Panc1 (cell line): ENCODE measurements around the gene USP9X. TPM values are rescaled to one million over a fixed set of nuclear protein-coding genes. Genes with fewer than 3 reads are reported as not detected.

ENCODE experiments used
- ATAC-seq: fragments of 200-7000 bp; cut with Tn5 transposase; 2 replicates; pipeline ENCODE4 v1.9.1; 2020; ENCODE audit warnings: mild to moderate bottlenecking, moderate library complexity
- BruUV-seq: library from RNA; stranded (reverse); fragments of 400-500 nt; replicated peaks from 2 replicates; lab custom pipeline; 2021; lab: Mats Ljungman, UMichigan
- CTCF ChIA-PET: fragments of 300-600 bp; sonication (Branson Sonifier 250); formaldehyde crosslinking; loops from one replicate; lab custom pipeline; 2022; ENCODE audit warnings: antibody characterized with exemption; lab: Charles Lee
- POLR2A ChIA-PET: fragments of 300-600 bp; sonication (Branson Sonifier 250); formaldehyde crosslinking; loops from one replicate; lab custom pipeline; 2022; ENCODE audit warnings: antibody characterized with exemption; lab: Charles Lee
- DNase-seq: peaks from one replicate; pipeline ENCODE4 v3.0.0-alpha.2; 2010; ENCODE audit warnings: low read depth, low spot score
- H3K27ac ChIP-seq: 2 replicates; pipeline ENCODE4 v1.5.1; 2011; ENCODE audit warnings: mild to moderate bottlenecking, low read length, inconsistent platforms
- H3K27me3 ChIP-seq: fragments of 200-500 bp; sonication (Bioruptor generic); 2 replicates; pipeline ENCODE4 v1.6.0; 2014; ENCODE audit warnings: low read length, inconsistent platforms; ENCODE audit not compliant: control insufficient read depth, insufficient read depth
- H3K36me3 ChIP-seq: fragments of 200-500 bp; sonication (Bioruptor generic); 2 replicates; pipeline ENCODE4 v1.5.1; 2014; ENCODE audit warnings: inconsistent platforms, mild to moderate bottlenecking, low read length, moderate library complexity; ENCODE audit not compliant: control insufficient read depth, insufficient read depth
- H3K4me1 ChIP-seq: 2 replicates; pipeline ENCODE4 v1.5.1; 2011; ENCODE audit warnings: inconsistent platforms, mild to moderate bottlenecking, low read length, moderate library complexity; ENCODE audit not compliant: control insufficient read depth, insufficient read depth
- H3K4me3 ChIP-seq, 2 experiments: 2 replicates each; pipeline ENCODE4 v1.5.1; 2011 to 2012; ENCODE audit warnings: low read depth in 2 of 2, low read length in 2 of 2, mild to moderate bottlenecking in 2 of 2, inconsistent platforms in 1 of 2, moderate library complexity in 1 of 2
- H3K9me3 ChIP-seq: fragments of 200-500 bp; sonication (Bioruptor generic); 2 replicates; pipeline ENCODE4 v1.5.1; 2014; ENCODE audit warnings: low read depth, mild to moderate bottlenecking, inconsistent platforms, low read length, moderate library complexity; ENCODE audit not compliant: control insufficient read depth, insufficient read depth
- CTCF ChIP-seq: fragments of 450-650 bp; IDR thresholded peaks from 2 replicates; pipeline ENCODE4 v1.5.1; 2017; ENCODE audit warnings: mild to moderate bottlenecking
- POLR2AphosphoS5 ChIP-seq: IDR thresholded peaks from 2 replicates; pipeline ENCODE4 v1.6.1; 2012; ENCODE audit warnings: mild to moderate bottlenecking, low read depth, low read length, moderate library complexity
- REST ChIP-seq, 2 experiments: IDR thresholded peaks; 2 replicates each; pipeline ENCODE4 v1.6.1; 2011 to 2012; ENCODE audit warnings: low read depth in 2 of 2, control low read depth in 1 of 2, low read length in 1 of 2, mild to moderate bottlenecking in 1 of 2, moderate library complexity in 1 of 2; ENCODE audit not compliant: insufficient read depth in 1 of 2
- SIN3A ChIP-seq: IDR thresholded peaks from 2 replicates; pipeline ENCODE4 v1.6.1; 2012; ENCODE audit warnings: low read depth, mild to moderate bottlenecking, low read length, moderate library complexity, borderline replicate concordance; ENCODE audit not compliant: insufficient read depth
- TCF7L2 ChIP-seq: IDR thresholded peaks from 2 replicates; pipeline ENCODE4 v1.6.1; 2011; ENCODE audit warnings: mild to moderate bottlenecking, low read depth, low read length, inconsistent platforms
- in situ Hi-C: cut with HindIII; loops from 2 replicates; pipeline ENCODE4 v1.10.0; 2016; ENCODE audit warnings: low sequenced_read_pairs, low pct_unique_long_range_greater_than_20kb
- intact Hi-C: fragments of 100-400 bp; cut with micrococcal nuclease; formaldehyde crosslinking; loops from one replicate; pipeline ENCODE4 v1.10.0; 2022; ENCODE audit not compliant: unreplicated experiment
- total RNA-seq: library from RNA; stranded (reverse); gene quantifications from one replicate; pipeline ENCODE4 v1.2.1, GENCODE V29; 2021; ENCODE audit not compliant: unreplicated experiment

USP9X gene
- total RNA-seq, 1 experiment from 2014 or later, result 44.4 TPM

- no peak for DNase-seq
- in situ Hi-C loops (no loop called here), intact Hi-C loops (no loop called here)
- Histone ChIP-seq H3K27ac (no peak overlapping the region), H3K4me1 (no peaks in the 10 kb centered on the region), H3K36me3 (no peaks in the 10 kb centered on the region), H3K27me3 (no peaks in the 10 kb centered on the region), H3K9me3 (no peaks in the 10 kb centered on the region), H3K4me3 (no peak overlapping the region)
- ChIA-PET POLR2A (no interaction called here), CTCF (no interaction called here)
- ATAC-seq, result no peak
- TF ChIP-seq CTCF (no peak), REST (IDR thresholded peaks at IDR 0.05; ENCODE audit: insufficient read depth in 1 of 2, low read depth in 2 of 2, low read length in 1 of 2) (no peak), SIN3A (no peak), TCF7L2 (no peak), POLR2AphosphoS5 (no peak)
- no TSS peak for BruUV-seq
Observed at GRCh38 chrX:41047878-41048534, 37.2 kb upstream of the USP9X start.

- DNase-seq (no peak), ATAC-seq (no peak)
- BruUV-seq, result no TSS peak
- no peaks in the 10 kb centered on the region for H3K27me3 ChIP-seq
- intact Hi-C loops (no loop called here), in situ Hi-C loops (no loop called here)
- H3K4me3 ChIP-seq, result no peak overlapping the region
- H3K4me1 ChIP-seq, result no peaks in the 10 kb centered on the region
- no peaks in the 10 kb centered on the region for H3K9me3 ChIP-seq
- H3K36me3 ChIP-seq, result no peaks in the 10 kb centered on the region
- H3K27ac ChIP-seq, result no peak overlapping the region
- ChIA-PET CTCF (no interaction called here), POLR2A (no interaction called here)
- no peak for TF ChIP-seq CTCF
- TF ChIP-seq POLR2AphosphoS5, result no peak
- no peak for TF ChIP-seq SIN3A
- no peak for TF ChIP-seq REST (IDR thresholded peaks at IDR 0.05; ENCODE audit: insufficient read depth in 1 of 2, low read depth in 2 of 2, low read length in 1 of 2)
- TF ChIP-seq TCF7L2, result no peak
Observed at GRCh38 chrX:41050359-41050758, 34.9 kb upstream of the USP9X start.
